Prostate gland (tissue), 2 donors: ENCODE measurements around the gene LBHD1.

Experiments
- CTCF ChIP-seq, 4 experiments: fragments of 200-600 bp in 2 of 4; fragments of 450-650 bp in 2 of 4; sonication (generic) in 2 of 4; IDR thresholded peaks; 1 replicate in 3 of 4; 2 replicates in 1 of 4; pipeline ENCODE4 v1.5.1; 2016 to 2019; ENCODE audit warnings: antibody characterized with exemption in 4 of 4, mild to moderate bottlenecking in 2 of 4, moderate library complexity in 2 of 4
- POLR2A ChIP-seq: fragments of 450-650 bp; IDR thresholded peaks from one replicate; pipeline ENCODE4 v1.6.1; 2016; ENCODE audit warnings: antibody characterized with exemption, mild to moderate bottlenecking
- POLR2AphosphoS5 ChIP-seq: sonication (generic); formaldehyde crosslinking; IDR thresholded peaks from one replicate; pipeline ENCODE4 v1.6.1; 2017; ENCODE audit warnings: antibody characterized with exemption

DNA sequence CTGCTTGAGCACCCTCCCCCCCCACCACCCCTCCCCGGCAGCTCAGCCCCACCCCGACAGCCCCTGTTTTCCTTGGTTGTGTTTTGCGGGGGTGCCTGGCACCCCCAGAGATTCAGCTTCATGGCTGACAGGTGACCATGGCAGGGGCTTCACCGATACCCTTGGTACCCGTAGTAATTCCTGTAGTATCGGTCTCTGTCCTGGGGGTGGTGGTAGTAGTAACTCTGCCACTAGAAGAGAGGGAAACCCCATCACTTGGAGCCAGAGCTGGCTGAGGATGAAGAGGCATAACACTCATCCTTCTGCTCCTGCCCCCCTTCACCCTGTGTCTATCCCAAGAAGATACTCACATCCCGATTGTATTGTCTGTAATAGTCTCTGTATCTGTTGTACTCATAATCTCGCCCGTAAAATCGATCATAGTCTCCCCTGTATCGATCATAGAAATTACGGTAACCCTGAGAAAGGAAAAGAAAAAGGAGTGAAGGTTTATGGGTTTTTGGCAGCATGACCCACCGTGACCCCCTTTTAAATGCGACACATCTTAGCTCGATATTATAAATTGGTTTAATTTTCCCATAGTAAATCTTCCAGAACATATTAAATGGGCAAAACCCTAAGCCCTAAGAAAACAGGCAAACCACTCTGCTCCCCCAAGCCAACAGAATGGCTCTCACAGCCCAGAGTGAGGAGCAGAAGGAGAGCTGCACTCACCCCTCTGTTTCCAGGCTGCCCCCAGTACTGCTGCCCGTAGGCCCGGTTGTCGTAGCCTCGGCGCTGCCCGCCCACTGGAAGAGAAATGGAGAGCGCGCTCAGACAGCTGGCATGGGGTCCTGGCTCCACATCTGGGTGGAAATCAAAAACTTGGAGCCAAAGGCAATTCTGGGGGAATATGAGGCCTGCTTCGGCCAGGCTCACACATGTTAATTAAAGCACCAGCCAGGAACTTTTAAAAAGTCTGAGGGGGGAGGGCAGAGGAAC, 43.4 kb upstream of the LBHD1 start:
- no peak for TF ChIP-seq CTCF (IDR thresholded peaks at IDR 0.05)
- TF ChIP-seq POLR2A: no peak
- no peak for TF ChIP-seq POLR2AphosphoS5
